ENCODE measurements around the gene TM9SF1. TPM values are rescaled to one million over a fixed set of nuclear protein-coding genes. Genes with fewer than 3 reads are reported as not detected.

Gene TM9SF1
- 87.0 and 90.6 TPM in 2 replicates for total RNA-seq

GRCh38 chr14:24195186-24196070 lies at the start of gene TM9SF1:
TSS of gene TM9SF1 (minus strand) at chr14:24195441. CDS start at chr14:24195019, 422 bp downstream.

GRCh38 chr14:24232645-24233537 lies 37.6 kb upstream of the TM9SF1 start, which contains the start of gene GMPR2:
TSS of gene GMPR2 (plus strand) at chr14:24232929. CDS start at chr14:24233254, 325 bp downstream.

GRCh38 chr14:24232121-24232644 lies 36.9 kb upstream of the TM9SF1 start, which contains the start of gene NEDD8:
TSS of gene NEDD8 (minus strand) at chr14:24232367. CDS start at chr14:24232267, 100 bp downstream.

GRCh38 chr14:24215495-24216344 lies 20.5 kb upstream of the TM9SF1 start, which contains the start of gene MDP1:
TSS of gene MDP1 (minus strand) at chr14:24216066. CDS start at chr14:24215955, 111 bp downstream.

GRCh38 chr14:24212924-24213865 lies 18.0 kb upstream of the TM9SF1 start, which contains the start of gene CHMP4A:
TSS of gene CHMP4A (minus strand) at chr14:24213488. CDS start at chr14:24213439, 49 bp downstream.

GRCh38 chr14:24188251-24189058 lies 6.8 kb downstream of the TM9SF1 start, which contains the start of gene IPO4:
TSS of gene IPO4 (minus strand) at chr14:24188816. CDS start at chr14:24188787, 29 bp downstream.

GRCh38 chr14:24171422-24172260 lies 23.6 kb downstream of the TM9SF1 start, which contains the start of gene REC8:
TSS of gene REC8 (plus strand) at chr14:24172080. CDS start at chr14:24172553, 473 bp downstream.

GRCh38 chr14:24160850-24161804 lies 34.1 kb downstream of the TM9SF1 start, which contains the start of gene IRF9:
TSS of gene IRF9 (plus strand) at chr14:24161265. CDS start at chr14:24162145, 880 bp downstream.

GRCh38 chr14:24146978-24147760 lies 48.1 kb downstream of the TM9SF1 start, which contains the start of gene RNF31:
TSS of gene RNF31 (plus strand) at chr14:24147498. CDS start at chr14:24147699, 201 bp downstream.

GRCh38 chr14:24146453-24146977 lies 48.7 kb downstream of the TM9SF1 start, which contains the start of gene PSME2:
TSS of gene PSME2 (minus strand) at chr14:24146610. CDS start at chr14:24146581, 29 bp downstream.

GRCh38 chr14:24141097-24141880 lies 54.0 kb downstream of the TM9SF1 start, which contains the start of gene EMC9:
TSS of gene EMC9 (minus strand) at chr14:24141591. CDS start at chr14:24141304, 287 bp downstream.

All from smooth muscle cell of trachea (primary cell).